ENCODE data around the gene PCDHB10.

Gene PCDHB10

GRCh38 chr5:141236516-141237313 is 44.6 kb downstream of the PCDHB10 start:
- Mint-ChIP-seq H3K36me3 (peaks cover 4 to 21% of the 10 kb centered on the region in 2 donors), H3K4me3 (no peak overlapping the region), H3K9me3 (peaks cover 24 to 37% of the 10 kb centered on the region in 2 donors), H3K4me1 (no peaks in the 10 kb centered on the region), H3K27me3 (peaks cover 52 to 74% of the 10 kb centered on the region in 2 donors), H3K27ac (peak overlapping the region; percentile 69)
- no peak for ATAC-seq (replicated peaks)
- DNase-seq, result no peak

DNA sequence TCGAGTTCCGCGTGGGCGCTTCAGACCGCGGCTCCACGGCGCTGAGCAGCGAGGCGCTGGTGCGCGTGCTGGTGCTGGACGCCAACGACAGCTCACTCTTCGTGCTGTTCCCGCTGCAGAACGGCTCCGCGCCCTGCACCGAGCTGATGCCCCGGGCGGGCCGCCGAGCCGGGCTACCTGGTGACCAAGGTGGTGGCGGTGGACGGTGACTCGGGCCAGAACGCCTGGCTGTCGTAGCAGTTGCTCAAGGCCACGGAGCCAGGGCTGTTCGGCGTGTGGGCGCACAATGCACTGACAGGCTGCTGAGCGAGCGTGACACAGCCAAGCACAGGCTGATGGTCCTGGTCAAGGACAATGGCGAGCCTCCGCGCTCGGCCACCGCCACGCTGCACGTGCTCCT is 49.3 kb downstream of the PCDHB10 start:
- no peak overlapping the region for H3K27ac Mint-ChIP-seq
- H3K36me3 Mint-ChIP-seq, result peaks cover 8 to 30% of the 10 kb centered on the region in 2 donors
- H3K4me1 Mint-ChIP-seq, result no peaks in the 10 kb centered on the region
- no peak overlapping the region for H3K4me3 Mint-ChIP-seq
- DNase-seq (no peak), ATAC-seq (replicated peaks) (no peak)
- peaks cover 55 to 81% of the 10 kb centered on the region in 2 donors for H3K27me3 Mint-ChIP-seq
- H3K9me3 Mint-ChIP-seq, result peaks cover 33 to 34% of the 10 kb centered on the region in 2 donors
